NCI-H510A (cell line): Measurements from ENCODE around the gene ARHGEF19.
"Not testable (repeated sequence)": the region's sequence is repeated elsewhere in the genome, so short reads cannot be mapped to it uniquely, and the experiment has no call there.

Experiments used
- DNase-seq: peaks from one replicate; lab custom pipeline; 2025; lab: John Stamatoyannopoulos, UW

Gene ARHGEF19

GRCh38 chr1:16212251-16212961 lies at the start of gene ARHGEF19:
TSS of gene ARHGEF19 (minus strand) at chr1:16212652. CDS start at chr1:16209054, 3,598 bp downstream.
- peak; percentile 98 for DNase-seq

GRCh38 chr1:16262067-16262466 lies 49.6 kb upstream of the ARHGEF19 start:
- DNase-seq = no peak

- DNase-seq = no peak
These were observed 48.4 kb upstream of the ARHGEF19 start for GRCh38 chr1:16260814-16261213.

- DNase-seq = no peak
These were observed 46.2 kb upstream of the ARHGEF19 start for GRCh38 chr1:16258591-16259135.

GRCh38 chr1:16257968-16258367 lies 45.5 kb upstream of the ARHGEF19 start:
- no peak for DNase-seq

- not testable (repeated sequence) for DNase-seq
These were observed 45.1 kb upstream of the ARHGEF19 start for GRCh38 chr1:16257556-16257955.

- DNase-seq = no peak
These were observed 44.0 kb upstream of the ARHGEF19 start for GRCh38 chr1:16256478-16256877.

- DNase-seq = no peak
These were observed 41.9 kb upstream of the ARHGEF19 start for GRCh38 chr1:16254263-16254928.

- no peak for DNase-seq
These were observed 41.0 kb upstream of the ARHGEF19 start for GRCh38 chr1:16253332-16253922.

DNA sequence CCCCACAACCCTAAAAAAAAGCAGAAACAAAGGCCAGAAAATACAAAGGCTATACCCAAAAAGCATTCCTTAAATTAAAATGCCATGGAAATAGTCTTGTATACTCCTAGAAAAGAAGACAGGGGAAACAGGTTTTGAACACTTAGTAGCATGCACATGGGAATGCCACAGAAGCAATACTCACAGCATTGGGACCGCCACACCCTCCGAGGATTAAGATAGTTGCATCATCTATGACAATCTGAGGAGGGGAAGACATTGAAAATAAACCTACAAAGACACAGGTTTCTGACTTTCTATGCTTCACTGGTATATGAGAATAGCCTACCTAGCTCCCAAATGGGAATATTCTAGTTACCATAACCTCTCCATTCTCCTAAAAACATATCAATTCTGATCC lies 40.5 kb upstream of the ARHGEF19 start:
- no peak for DNase-seq

GRCh38 chr1:16251381-16251780 lies 38.9 kb upstream of the ARHGEF19 start:
- no peak for DNase-seq

DNA sequence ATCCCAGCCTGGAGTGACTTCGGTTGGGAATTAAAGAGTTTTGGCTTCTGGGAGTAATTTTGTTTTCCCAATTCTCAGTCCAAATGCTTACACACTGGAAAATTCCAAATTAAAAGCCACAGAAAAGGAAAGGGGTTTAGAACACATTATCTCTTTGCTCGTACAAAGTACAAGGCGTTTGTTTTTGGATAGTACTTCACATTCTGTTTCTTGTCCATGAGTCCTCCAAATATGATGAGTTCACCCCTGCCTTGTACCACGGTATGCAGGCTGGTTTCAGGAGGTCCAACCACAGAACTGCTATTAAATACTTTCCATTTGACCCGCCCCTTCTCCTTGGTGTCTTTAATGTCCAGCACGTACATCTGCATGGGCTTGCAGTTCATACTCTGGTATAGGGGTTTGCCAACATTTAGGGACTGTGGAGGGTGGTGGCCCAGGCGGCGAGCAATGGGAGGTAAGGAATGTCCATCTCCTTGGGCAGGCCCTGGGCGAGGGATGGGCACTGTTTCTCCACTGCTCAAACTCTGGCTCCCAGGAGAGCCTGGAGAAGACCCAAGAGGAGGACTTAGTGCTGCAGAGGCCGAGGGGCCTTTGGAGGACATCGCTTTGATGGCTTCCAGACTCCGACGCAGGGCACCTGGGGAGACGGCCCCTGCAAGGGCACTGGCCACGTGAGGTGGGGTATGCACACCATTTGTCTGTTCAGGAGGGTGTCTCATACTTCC lies 38.2 kb upstream of the ARHGEF19 start:
- no peak for DNase-seq

DNA sequence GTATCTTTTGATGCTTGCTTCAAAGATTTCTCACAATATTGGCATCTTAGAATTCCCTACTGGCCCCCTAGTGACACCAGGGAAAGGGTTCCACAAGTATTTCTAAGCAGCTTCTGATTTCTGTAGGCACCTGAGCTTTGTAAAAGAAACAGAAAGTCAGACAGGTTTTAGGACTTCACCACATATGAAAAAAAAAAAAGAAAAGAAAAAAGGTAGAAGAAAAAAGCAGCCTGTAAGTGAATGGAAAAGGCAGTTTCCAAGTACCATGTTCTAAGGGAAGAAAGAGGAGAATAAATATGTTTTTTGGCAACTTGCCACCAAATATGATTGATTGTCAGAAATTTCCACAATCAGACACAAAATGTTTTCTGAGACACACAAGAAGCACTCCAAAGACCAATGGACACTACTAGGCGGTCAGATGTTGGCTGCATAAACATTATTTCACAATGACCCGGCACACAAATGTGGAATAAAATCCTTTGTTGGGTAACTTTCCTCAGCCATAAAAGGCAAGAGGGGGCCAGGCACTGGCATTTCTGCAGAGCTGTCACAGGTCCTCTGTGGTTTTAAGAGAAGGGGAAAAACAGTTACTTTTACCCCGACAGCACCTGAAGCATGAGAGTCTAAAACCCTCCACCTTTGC lies 37.3 kb upstream of the ARHGEF19 start:
- DNase-seq = no peak

DNA sequence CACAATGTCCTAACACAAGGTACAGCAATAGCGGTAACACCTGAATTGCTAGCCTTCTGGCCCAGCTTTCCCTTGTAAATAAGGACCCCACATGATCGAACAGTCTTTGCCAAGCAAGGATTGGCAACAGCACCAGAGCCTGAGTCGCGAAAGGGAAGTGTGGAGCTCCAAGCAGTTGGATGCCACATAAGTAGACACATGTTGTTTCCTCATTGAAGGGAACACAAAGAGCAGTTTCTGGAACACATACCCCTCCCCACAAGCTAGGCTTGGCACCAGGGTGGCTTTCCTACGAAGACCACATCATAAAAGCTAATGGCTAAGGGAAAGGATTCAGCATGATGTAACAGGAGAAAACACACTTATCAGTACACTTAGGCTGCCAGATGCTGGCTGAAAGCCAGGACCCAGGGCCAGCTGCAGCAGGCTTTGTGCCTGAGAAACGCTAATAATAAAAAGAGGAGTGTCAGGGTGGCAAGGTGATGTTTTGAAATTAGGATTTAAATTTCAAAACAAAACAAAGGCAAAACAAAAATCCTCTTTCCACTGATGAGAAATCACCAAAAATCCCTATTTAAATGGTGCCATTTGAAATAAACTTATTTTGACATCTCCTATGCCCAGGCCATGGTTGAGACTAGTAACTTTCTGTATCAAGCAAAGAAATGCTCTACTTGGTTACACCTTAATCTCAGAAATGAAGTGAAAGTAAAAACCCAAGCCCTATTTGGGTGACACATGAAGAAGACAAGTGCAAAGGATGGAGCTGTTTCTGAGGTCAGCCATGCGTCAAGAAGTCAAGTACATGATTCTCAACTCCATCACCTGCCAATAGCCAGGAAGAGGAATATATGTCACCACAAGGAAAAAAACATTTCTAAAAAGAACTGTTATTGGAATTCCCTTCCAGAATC lies 36.4 kb upstream of the ARHGEF19 start:
- peak; percentile 93 for DNase-seq

- peak; percentile 26 for DNase-seq
These were observed 35.6 kb upstream of the ARHGEF19 start for GRCh38 chr1:16248007-16248436.

GRCh38 chr1:16247441-16247840 lies 35.0 kb upstream of the ARHGEF19 start:
- DNase-seq = no peak

- DNase-seq = peak; percentile 34
These were observed 34.5 kb upstream of the ARHGEF19 start for GRCh38 chr1:16246961-16247360.

- DNase-seq = not testable (repeated sequence)
These were observed 33.8 kb upstream of the ARHGEF19 start for GRCh38 chr1:16246239-16246638.

- no peak for DNase-seq
These were observed 33.2 kb upstream of the ARHGEF19 start for GRCh38 chr1:16245476-16246196.
